Uterus (tissue), 4 donors: ENCODE results near the gene NSD1. TPM values are rescaled to one million over a fixed set of nuclear protein-coding genes. Genes with fewer than 3 reads are reported as not detected.

Source experiments
- DNase-seq, 2 donors: peaks; one replicate each; pipeline ENCODE4 v3.0.0-alpha.2; 2019 to 2020
- H3K27ac ChIP-seq, 2 donors: fragments of 200-600 bp; sonication (generic); 1 replicate in 1 of 2; 2 replicates in 1 of 2; pipeline ENCODE4 v1.5.1; 2016 to 2018
- H3K27me3 ChIP-seq, 2 donors: fragments of 200-600 bp; sonication (generic); one replicate each; pipeline ENCODE4 v1.5.1; 2018 to 2019; ENCODE audit warnings: control low read depth in 1 of 2
- H3K36me3 ChIP-seq, 2 donors: fragments of 200-600 bp; sonication (generic); one replicate each; pipeline ENCODE4 v1.5.1; 2019; ENCODE audit warnings: control low read depth in 1 of 2
- H3K4me1 ChIP-seq, 2 donors: fragments of 200-600 bp; sonication (generic); one replicate each; pipeline ENCODE4 v1.5.1; 2018 to 2019; ENCODE audit warnings: control low read depth in 1 of 2
- H3K4me3 ChIP-seq, 2 donors: fragments of 200-600 bp; sonication (generic); 1 replicate in 1 of 2; 2 replicates in 1 of 2; pipeline ENCODE4 v1.5.1; 2018 to 2019; ENCODE audit warnings: mild to moderate bottlenecking in 1 of 2
- H3K9me3 ChIP-seq, 2 donors: fragments of 200-600 bp; sonication (generic); one replicate each; pipeline ENCODE4 v1.5.1; 2019; ENCODE audit warnings: control low read depth in 1 of 2
- POLR2A ChIP-seq, 2 donors: fragments of 450-650 bp; IDR thresholded peaks; one replicate each; pipeline ENCODE4 v1.6.1; 2016; ENCODE audit warnings: antibody characterized with exemption in 2 of 2, mild to moderate bottlenecking in 1 of 2, moderate library complexity in 1 of 2
- intact Hi-C: fragments of 100-400 bp; cut with DNase I; formaldehyde crosslinking; loops from one replicate; pipeline ENCODE4 v1.15.1; 2023; ENCODE audit warnings: low total_unique reads
- total RNA-seq, 4 donors: library from RNA; depleted of rRNA in 3 of 4; stranded (reverse); fragments of >200 nt in 3 of 4; gene quantifications; one replicate each; pipeline versions ENCODE4 v1.1.0 to v1.2.4, GENCODE V29; 2014 to 2023
- TF ChIP-seq, protein P1 (sequence below), 4 experiments: fragments of 200-600 bp in 2 of 4; fragments of 450-650 bp in 2 of 4; sonication (generic) in 2 of 4; IDR thresholded peaks; one replicate each; pipeline ENCODE4 v1.5.1; 2016 to 2019; ENCODE audit warnings: antibody characterized with exemption in 4 of 4, mild to moderate bottlenecking in 2 of 4, moderate library complexity in 1 of 4
- donor health status: DM: yes; HTN: yes; CAD: no.

Gene NSD1
- total RNA-seq, 4 donors from 2014 or later, result 24.1 to 132 (median 64.6) TPM

GRCh38 chr5:177325868-177326381, 192.4 kb downstream of the NSD1 start:
- Histone ChIP-seq H3K4me3 (no peak overlapping the region), H3K27me3 (no peaks in the 10 kb centered on the region), H3K27ac (no peak overlapping the region), H3K36me3 (no peaks in the 10 kb centered on the region), H3K4me1 (no peaks in the 10 kb centered on the region), H3K9me3 (no peaks in the 10 kb centered on the region)
- no peak for TF ChIP-seq POLR2A (IDR thresholded peaks at IDR 0.05)
- TF ChIP-seq, protein P1, sequence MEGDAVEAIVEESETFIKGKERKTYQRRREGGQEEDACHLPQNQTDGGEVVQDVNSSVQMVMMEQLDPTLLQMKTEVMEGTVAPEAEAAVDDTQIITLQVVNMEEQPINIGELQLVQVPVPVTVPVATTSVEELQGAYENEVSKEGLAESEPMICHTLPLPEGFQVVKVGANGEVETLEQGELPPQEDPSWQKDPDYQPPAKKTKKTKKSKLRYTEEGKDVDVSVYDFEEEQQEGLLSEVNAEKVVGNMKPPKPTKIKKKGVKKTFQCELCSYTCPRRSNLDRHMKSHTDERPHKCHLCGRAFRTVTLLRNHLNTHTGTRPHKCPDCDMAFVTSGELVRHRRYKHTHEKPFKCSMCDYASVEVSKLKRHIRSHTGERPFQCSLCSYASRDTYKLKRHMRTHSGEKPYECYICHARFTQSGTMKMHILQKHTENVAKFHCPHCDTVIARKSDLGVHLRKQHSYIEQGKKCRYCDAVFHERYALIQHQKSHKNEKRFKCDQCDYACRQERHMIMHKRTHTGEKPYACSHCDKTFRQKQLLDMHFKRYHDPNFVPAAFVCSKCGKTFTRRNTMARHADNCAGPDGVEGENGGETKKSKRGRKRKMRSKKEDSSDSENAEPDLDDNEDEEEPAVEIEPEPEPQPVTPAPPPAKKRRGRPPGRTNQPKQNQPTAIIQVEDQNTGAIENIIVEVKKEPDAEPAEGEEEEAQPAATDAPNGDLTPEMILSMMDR (IDR thresholded peaks at IDR 0.05), result no peak
- no peak for DNase-seq
- intact Hi-C loops, result no loop called here

- DNase-seq, result peak in 1 of 2 donors; percentile 54
- H3K27me3 ChIP-seq, result no peaks in the 10 kb centered on the region
- no peaks in the 10 kb centered on the region for H3K4me1 ChIP-seq
- no peaks in the 10 kb centered on the region for H3K9me3 ChIP-seq
- intact Hi-C loops, result no loop called here
- no peak overlapping the region for H3K4me3 ChIP-seq
- H3K36me3 ChIP-seq, result no peaks in the 10 kb centered on the region
- no peak for TF ChIP-seq POLR2A (IDR thresholded peaks at IDR 0.05)
- TF ChIP-seq, protein P1 (IDR thresholded peaks at IDR 0.05), result no peak
- peak overlapping the region; percentile 42 to 53 for H3K27ac ChIP-seq
These were observed 194.3 kb downstream of the NSD1 start for GRCh38 chr5:177327539-177328522.

DNA sequence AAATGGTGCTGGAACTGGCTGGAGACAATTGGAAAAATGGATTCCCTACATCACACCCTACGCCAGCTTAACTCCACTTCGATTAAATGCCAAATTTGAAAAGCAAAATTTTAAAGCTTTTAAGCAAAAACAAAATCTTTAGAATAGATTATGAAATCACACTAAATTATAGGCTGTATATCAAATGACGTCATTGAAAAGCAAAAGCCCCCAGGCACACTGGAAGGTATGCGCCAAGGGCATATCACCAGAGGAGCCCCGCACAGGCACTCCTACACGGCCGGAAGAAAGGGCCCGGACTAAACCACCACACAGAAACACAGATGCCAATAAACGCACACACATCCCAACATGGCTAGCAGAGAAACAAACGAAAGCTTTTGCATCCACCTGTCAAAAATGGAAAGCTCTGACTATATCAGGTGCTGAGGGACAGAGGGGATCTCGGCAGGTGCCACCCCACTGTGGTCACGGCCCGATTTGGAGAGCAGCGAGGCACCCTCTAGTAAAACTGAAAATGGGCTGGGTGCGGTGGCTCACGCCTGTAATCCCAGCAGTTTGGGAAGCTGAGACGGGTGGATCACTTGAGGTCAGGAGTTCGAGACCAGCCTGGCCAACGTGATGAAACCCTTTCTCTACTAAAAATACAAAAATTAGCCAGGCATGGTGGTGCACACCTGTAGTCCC, 195.1 kb downstream of the NSD1 start:
- no peaks in the 10 kb centered on the region for H3K27me3 ChIP-seq
- H3K9me3 ChIP-seq, result no peaks in the 10 kb centered on the region
- no peak overlapping the region for H3K4me3 ChIP-seq
- no peak for DNase-seq
- intact Hi-C loops, result no loop called here
- H3K27ac ChIP-seq, result peak overlapping the region; percentile 42 to 53
- TF ChIP-seq, protein P1 (IDR thresholded peaks at IDR 0.05), result no peak
- TF ChIP-seq POLR2A (IDR thresholded peaks at IDR 0.05), result no peak
- no peaks in the 10 kb centered on the region for H3K36me3 ChIP-seq
- H3K4me1 ChIP-seq, result no peaks in the 10 kb centered on the region

- intact Hi-C loops, result no loop called here
- Histone ChIP-seq H3K9me3 (no peaks in the 10 kb centered on the region), H3K27ac (no peak overlapping the region), H3K4me3 (no peak overlapping the region), H3K27me3 (no peaks in the 10 kb centered on the region), H3K36me3 (no peaks in the 10 kb centered on the region), H3K4me1 (no peaks in the 10 kb centered on the region)
- no peak for DNase-seq
- TF ChIP-seq, protein P1 (IDR thresholded peaks at IDR 0.05), result no peak
- TF ChIP-seq POLR2A (IDR thresholded peaks at IDR 0.05), result no peak
These were observed 196.3 kb downstream of the NSD1 start for GRCh38 chr5:177329883-177330282.
